ENCODE measurements around the gene MYO3A.

Gene MYO3A

GRCh38 chr10:26043469-26043868 lies 109.4 kb downstream of the MYO3A start:
- Histone ChIP-seq H3K27me3 (ENCODE audit: control insufficient read depth, insufficient read depth, low read length) (no peaks in the 10 kb centered on the region), H3K79me2 (no peaks in the 10 kb centered on the region), H3K4me1 (no peaks in the 10 kb centered on the region), H3K9ac (no peak overlapping the region), H3K4me3 (ENCODE audit: low read depth, low read length) (no peak overlapping the region), H3K4me2 (ENCODE audit: low read length) (no peak overlapping the region), H2AFZ (no peak overlapping the region), H3K36me3 (ENCODE audit: control insufficient read depth, insufficient read depth, low read length) (no peaks in the 10 kb centered on the region), H3K27ac (no peak overlapping the region), H3K9me3 (ENCODE audit: control insufficient read depth, low read length) (no peaks in the 10 kb centered on the region)
- TF ChIP-seq CTCF (IDR thresholded peaks at IDR 0.05), result no peak

DNA sequence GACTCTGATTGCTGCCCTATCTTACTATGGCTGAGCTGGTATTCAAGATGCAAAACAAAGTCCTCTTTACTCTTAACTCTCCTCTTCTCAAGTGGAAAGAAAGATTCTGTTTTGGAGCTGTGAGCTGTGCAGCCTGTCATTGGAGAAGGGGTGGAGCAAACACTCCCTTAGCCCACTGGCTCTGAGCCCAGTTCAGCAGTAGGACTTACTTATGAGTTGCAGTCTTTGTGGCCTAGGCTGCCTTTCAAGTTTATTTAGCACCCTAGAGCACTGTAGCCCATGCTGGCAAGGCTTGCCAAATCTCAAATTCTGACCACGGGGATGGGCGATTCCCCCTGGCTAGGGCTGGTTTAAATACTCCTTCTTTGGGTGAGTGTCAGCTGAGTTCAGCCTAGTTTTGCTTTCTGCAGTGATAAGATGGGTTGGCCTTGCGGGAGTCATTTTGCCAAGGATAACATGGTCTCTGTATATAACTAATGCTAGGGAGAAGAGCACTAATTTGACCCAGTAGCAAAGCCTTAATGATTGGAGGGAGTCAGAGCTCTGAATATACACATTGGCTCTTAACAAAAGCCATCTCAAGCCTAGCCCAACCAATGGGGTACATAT lies 110.2 kb downstream of the MYO3A start:
- H3K9me3 ChIP-seq (ENCODE audit: control insufficient read depth, low read length), result no peaks in the 10 kb centered on the region
- H2AFZ ChIP-seq, result no peak overlapping the region
- no peak overlapping the region for H3K4me2 ChIP-seq (ENCODE audit: low read length)
- no peaks in the 10 kb centered on the region for H3K27me3 ChIP-seq (ENCODE audit: control insufficient read depth, insufficient read depth, low read length)
- no peaks in the 10 kb centered on the region for H3K4me1 ChIP-seq
- H3K79me2 ChIP-seq, result no peaks in the 10 kb centered on the region
- no peak overlapping the region for H3K9ac ChIP-seq
- no peaks in the 10 kb centered on the region for H3K36me3 ChIP-seq (ENCODE audit: control insufficient read depth, insufficient read depth, low read length)
- H3K27ac ChIP-seq, result no peak overlapping the region
- TF ChIP-seq CTCF (IDR thresholded peaks at IDR 0.05), result no peak
- H3K4me3 ChIP-seq (ENCODE audit: low read depth, low read length), result no peak overlapping the region

GRCh38 chr10:26046073-26046700 lies 112.2 kb downstream of the MYO3A start:
- H3K9ac ChIP-seq, result no peak overlapping the region
- no peaks in the 10 kb centered on the region for H3K9me3 ChIP-seq (ENCODE audit: control insufficient read depth, low read length)
- no peaks in the 10 kb centered on the region for H3K27me3 ChIP-seq (ENCODE audit: control insufficient read depth, insufficient read depth, low read length)
- no peak overlapping the region for H3K4me3 ChIP-seq (ENCODE audit: low read depth, low read length)
- H3K27ac ChIP-seq, result no peak overlapping the region
- no peak overlapping the region for H2AFZ ChIP-seq
- no peaks in the 10 kb centered on the region for H3K4me1 ChIP-seq
- H3K36me3 ChIP-seq (ENCODE audit: control insufficient read depth, insufficient read depth, low read length), result no peaks in the 10 kb centered on the region
- H3K4me2 ChIP-seq (ENCODE audit: low read length), result no peak overlapping the region
- H3K79me2 ChIP-seq, result no peaks in the 10 kb centered on the region
- TF ChIP-seq CTCF (IDR thresholded peaks at IDR 0.05), result no peak

- Histone ChIP-seq H3K27me3 (ENCODE audit: control insufficient read depth, insufficient read depth, low read length) (no peaks in the 10 kb centered on the region), H3K9ac (no peak overlapping the region), H3K4me1 (no peaks in the 10 kb centered on the region), H3K27ac (no peak overlapping the region), H3K79me2 (no peaks in the 10 kb centered on the region), H3K9me3 (ENCODE audit: control insufficient read depth, low read length) (no peaks in the 10 kb centered on the region), H2AFZ (no peak overlapping the region), H3K4me3 (ENCODE audit: low read depth, low read length) (no peak overlapping the region), H3K4me2 (ENCODE audit: low read length) (no peak overlapping the region), H3K36me3 (ENCODE audit: control insufficient read depth, insufficient read depth, low read length) (no peaks in the 10 kb centered on the region)
- no peak for TF ChIP-seq CTCF (IDR thresholded peaks at IDR 0.05)
Observed at GRCh38 chr10:26048756-26049155, 114.7 kb downstream of the MYO3A start.

- Histone ChIP-seq H3K4me3 (ENCODE audit: low read depth, low read length) (no peak overlapping the region), H3K9ac (no peak overlapping the region), H3K4me1 (no peaks in the 10 kb centered on the region), H3K36me3 (ENCODE audit: control insufficient read depth, insufficient read depth, low read length) (no peaks in the 10 kb centered on the region), H3K79me2 (no peaks in the 10 kb centered on the region), H3K27me3 (ENCODE audit: control insufficient read depth, insufficient read depth, low read length) (no peaks in the 10 kb centered on the region), H3K4me2 (ENCODE audit: low read length) (no peak overlapping the region), H3K9me3 (ENCODE audit: control insufficient read depth, low read length) (no peaks in the 10 kb centered on the region), H2AFZ (no peak overlapping the region), H3K27ac (no peak overlapping the region)
- no peak for TF ChIP-seq CTCF (IDR thresholded peaks at IDR 0.05)
Observed at GRCh38 chr10:26052326-26052725, 118.3 kb downstream of the MYO3A start.

All from parathyroid adenoma (tissue), 2 donors.